NCI-H82 (cell line): ENCODE data around the gene ARID3C.

Experiments used
- DNase-seq: peaks from one replicate; lab custom pipeline; 2025; lab: John Stamatoyannopoulos, UW

Gene ARID3C

GRCh38 chr9:34627716-34628655, 880 bp downstream of the ARID3C start:
- DNase-seq = no peak

DNA sequence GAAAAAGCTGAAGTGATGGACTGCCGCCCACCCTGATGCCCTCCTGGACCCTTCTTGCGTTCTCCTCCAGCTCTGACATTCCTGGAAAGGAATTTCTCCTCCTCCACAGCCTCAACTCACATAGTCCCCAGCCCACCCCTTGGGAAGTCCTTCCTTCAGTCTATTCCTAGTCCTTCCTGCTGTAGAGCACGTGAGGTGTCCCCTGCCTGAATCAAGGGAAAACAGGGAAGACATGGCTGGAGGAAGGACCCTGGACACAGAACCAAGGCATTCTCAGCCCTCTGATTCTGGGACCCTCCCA, 3.7 kb downstream of the ARID3C start:
- DNase-seq = no peak

GRCh38 chr9:34624475-34625185, 4.2 kb downstream of the ARID3C start:
- DNase-seq = peak; percentile 87

- DNase-seq = no peak
Measured at GRCh38 chr9:34623374-34624235, 5.3 kb downstream of the ARID3C start.

DNA sequence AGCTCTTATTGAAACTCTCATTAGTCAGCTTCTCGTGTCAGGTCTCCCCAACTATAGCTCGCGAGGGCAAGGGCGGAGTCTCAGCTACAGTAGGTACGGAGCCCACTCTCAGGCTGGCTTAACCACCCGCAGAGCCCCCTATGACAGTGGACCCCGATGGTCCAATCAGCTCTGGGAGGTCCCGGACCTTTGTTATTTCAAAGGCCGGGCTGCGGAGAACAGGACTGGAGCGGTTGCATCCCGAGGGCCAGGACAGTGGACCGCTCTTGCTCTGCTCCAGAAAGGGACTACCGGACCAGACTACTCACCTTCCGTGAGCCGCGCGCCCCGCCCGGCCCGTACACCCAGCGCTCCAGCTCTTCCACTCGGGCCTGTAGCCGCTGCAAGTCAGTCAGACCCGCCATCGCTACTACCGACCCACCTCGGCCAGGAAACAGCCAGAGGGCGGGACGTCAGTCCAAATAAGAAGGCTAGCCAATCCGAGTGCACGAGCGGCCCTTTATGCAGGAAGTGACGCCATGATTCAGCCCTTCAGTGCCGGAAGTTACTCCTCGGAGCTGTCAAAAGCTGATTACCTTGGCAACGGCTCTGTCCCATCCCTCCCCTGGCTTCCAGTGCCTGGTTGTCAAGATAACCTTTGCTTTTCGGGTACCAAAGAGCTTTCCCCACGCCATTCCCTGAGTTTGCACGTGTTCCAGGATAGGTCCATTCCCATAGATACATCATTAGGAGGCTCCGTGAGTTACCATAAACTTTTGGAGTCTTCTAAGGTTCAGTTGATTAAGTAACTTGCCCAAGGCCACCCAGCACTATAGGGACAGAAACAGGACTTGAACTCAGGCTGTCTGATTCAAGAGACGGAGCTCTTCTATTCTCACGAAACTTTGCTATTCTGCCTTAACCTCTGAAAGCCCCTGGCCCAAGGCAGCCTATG, 8.5 kb downstream of the ARID3C start, which contains the start of gene DCTN3:
TSS of gene DCTN3 (minus strand) at position 435 of the 934 bp plus-strand sequence. CDS start at position 404, 31 bp downstream.
- peak; percentile 96 for DNase-seq

GRCh38 chr9:34615132-34615531, 13.7 kb downstream of the ARID3C start:
- no peak for DNase-seq

DNA sequence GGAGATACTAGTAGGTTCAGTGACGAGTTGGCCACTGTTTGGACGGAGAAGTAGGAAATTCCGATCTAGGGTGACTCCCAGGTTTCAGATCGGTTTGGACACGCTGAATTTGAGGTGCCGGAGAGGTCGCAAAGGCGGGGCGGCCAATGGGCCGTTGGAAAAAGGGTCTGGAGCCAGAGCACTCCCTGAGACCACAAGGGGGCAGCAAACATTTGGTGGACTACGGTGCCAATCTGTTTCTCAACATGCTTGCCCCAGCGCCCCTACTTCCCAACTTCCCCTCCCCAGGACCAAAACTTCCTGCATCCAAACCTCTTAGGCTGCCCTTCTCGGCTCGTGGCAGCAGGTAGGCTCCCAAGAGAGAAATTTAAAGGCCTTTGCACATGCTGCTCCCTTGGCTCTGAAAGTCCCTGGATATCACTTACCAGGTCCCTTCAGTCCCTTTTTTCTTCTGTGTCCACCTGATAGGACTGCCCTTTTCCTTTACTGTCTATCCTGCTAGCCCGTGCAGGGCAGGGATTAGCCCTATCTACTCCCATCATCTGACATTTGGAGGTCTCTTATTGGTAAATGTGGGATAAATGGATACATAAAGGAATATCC, 16.0 kb downstream of the ARID3C start:
- DNase-seq = peak; percentile 89

DNA sequence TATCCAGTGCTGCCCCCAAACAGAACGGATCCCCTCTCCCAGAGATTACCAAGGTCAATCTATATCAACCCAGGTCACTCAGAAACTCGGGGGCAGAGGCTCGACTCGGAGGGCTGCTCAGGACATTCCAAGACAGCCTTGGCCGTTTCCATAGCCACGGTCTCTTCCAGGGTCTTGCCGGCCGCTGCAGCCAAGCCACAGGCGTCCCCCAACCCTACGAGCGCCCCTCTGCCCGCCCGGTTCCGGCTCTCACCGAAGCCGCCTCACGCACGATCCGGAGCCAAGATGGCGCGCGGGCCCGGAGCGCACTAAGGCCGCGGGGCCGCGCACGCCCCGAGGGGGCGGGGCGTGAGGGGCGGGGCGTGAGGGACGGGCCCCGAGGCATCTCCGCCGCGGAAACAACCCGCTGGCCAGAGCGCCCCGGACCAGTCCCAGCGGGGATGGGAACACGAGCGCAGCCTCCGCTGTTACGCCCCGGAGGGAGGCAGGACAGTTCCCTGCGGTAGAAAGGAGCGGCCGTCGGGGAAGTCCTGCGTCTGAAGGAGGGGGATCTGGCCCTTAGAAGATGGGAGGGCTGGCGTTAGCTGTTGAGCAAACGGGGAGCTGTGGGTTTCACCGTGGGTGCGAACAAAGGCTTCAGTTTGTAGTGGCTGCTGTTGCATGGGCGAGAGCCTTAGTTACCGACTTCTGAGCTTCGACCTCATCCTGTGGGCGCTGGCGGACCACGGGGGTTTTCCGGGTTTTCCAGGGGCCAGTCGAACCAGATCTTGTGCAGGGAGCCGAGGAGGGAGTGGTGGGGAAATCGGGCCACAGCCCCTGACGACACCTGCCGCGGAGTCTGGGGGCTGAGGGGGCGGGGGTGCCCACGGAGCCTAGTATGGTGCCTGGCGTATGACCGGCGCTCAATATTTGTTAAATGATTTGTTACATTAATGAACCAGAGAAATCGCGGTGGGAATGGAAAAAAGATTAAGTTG, 16.8 kb downstream of the ARID3C start, which contains the start of gene RPP25L:
TSS of gene RPP25L (minus strand) at position 287 of the 977 bp plus-strand sequence. CDS start 801 bp downstream, outside the sequence.
- peak; percentile 85 for DNase-seq

DNA sequence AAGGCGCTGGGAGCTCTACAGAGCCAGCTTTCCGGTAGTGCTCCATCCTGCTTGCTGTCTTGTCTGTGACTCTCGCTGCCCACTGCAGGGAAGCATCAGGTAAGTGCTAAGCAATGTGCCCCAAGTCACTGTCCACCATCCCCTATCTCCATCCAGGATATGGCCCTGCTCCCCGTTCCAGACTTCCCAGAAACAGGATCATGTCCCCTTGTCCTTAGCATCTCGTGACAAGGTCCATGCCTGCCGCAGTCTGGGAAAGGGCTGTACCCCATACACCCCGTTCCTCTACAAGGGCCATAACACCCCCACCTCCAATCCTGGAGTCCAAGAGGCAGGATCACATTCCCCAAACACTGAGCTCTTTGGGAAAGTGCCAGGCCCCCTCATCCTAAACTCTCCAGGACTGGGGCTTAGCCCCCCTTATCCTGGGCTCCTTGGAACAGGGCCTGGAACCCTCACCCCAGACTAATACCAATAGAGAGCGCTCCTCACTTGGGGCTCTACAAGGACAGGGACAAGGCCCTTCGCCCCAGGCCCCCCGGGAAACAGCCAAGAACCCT, 17.5 kb downstream of the ARID3C start:
- DNase-seq = peak; percentile 26

DNA sequence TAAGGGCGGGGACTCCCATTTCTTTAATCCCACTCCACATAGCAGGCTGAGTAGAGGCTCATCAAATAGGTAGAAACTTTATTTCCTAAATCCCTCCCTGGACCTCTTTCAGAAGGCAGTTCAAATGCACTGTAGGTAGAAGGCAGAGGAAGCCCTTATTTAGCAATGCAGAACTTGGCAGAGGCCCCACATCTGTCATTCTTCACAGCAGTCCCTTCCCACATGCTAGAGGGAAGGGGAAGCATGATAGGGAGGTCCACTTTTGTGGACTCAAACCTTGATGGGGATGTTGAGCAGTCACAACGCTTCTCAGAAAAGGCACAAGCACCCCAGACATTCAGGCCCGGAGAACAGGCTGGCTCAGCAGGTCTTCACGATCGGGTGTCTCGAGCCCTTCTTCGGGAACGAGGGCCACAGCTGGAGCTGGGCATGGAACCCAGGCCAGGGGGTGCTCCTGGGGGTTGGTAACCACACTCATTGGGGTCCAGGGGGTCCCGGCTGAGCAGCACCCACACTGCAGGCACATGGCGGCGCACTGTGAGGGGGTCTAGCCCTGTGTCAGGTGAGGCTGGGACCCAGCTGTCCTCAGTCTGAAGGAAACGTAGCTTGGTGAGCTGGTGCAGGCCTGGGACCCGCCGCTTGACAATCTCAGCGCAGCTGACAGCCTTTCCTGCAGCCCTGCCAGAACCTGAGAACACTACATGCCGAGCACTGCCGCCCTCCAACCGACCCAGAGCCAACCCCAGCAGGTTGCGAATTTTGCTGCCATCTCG, 18.2 kb downstream of the ARID3C start:
- DNase-seq = no peak

DNA sequence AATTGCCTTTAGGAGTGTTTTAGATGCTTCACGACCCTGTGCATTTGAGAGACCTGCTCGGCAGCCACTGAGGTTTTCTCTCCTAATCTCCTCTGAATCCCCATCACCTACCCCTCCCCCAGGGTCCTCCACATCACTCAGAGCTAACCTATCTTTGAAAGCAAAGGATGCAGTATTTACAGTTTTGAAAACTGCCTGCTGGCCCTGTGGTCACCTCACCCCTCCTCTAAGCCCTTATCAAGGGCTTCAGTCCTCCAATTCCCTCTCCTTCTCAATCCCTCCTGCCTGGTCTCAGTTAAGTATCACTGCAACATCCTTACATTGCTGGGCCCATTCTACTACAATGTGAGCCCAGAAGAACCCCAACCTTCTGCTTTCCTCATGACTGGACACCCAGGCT, 21.5 kb downstream of the ARID3C start:
- no peak for DNase-seq

GRCh38 chr9:34606905-34607304, 22.0 kb downstream of the ARID3C start:
- DNase-seq = no peak

GRCh38 chr9:34606190-34606589, 22.7 kb downstream of the ARID3C start:
- DNase-seq = no peak

- peak; percentile 88 for DNase-seq
Measured at GRCh38 chr9:34603610-34604231, 25.1 kb downstream of the ARID3C start.

DNA sequence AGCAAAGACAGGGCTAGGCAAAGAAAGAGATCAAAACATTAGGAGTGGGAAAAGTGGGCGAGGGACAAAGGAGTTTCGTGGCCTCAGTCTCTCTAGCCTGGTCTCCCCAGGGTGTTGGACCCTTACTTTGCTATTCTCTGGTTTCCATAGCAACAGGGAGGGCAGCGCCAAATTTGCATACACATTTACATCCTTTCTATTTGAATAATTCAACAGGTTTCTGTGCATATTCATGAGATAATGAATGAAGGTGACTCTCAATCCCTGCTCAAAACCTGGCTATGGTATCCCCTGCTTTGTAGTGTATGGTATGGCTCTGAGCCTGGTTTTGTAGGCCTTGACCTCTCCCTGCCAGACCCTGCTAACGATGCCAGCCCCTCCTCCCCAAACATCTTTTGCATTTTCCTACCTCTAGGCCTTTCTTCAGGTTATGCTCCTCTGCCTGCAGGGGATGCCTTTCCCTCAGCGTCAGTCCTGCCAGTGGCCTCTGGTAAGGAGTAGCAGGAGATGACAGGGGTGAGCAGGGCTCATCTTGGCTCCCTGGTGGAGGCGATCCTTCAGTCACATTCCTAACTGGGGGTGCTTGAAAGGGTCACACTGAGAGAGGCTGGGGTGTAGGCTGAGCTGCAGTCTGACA, 26.8 kb downstream of the ARID3C start:
- no peak for DNase-seq

GRCh38 chr9:34600908-34601307, 28.0 kb downstream of the ARID3C start:
- DNase-seq = no peak

GRCh38 chr9:34599546-34599945, 29.3 kb downstream of the ARID3C start:
- DNase-seq = peak; percentile 75
